Central memory CD8-positive, alpha-beta T cell (primary cell): ENCODE measurements around the gene PSMB7.

Experiments
- ATAC-seq: fragments of 150-1000 bp; cut with Tn5 transposase; replicated peaks from 2 replicates; pipeline ENCODE4 v1.10.0; 2022; ENCODE audit warnings: mild to moderate bottlenecking, moderate FRiP score, moderate number of reproducible peaks; ENCODE audit not compliant: poor library complexity, severe bottlenecking; ENCODE audit errors: extremely low read depth
- DNase-seq, 2 donors: peaks; one replicate each; pipeline ENCODE4 v3.0.0; 2021; ENCODE audit warnings: low spot score in 2 of 2
- H3K27ac Mint-ChIP-seq: one replicate; pipeline ENCODE4 v1.8.0; 2022; ENCODE audit warnings: low read depth, mild to moderate bottlenecking, moderate library complexity, mixed read lengths
- H3K27me3 Mint-ChIP-seq: one replicate; pipeline ENCODE4 v1.8.0; 2022; ENCODE audit warnings: mixed read lengths
- H3K36me3 Mint-ChIP-seq: one replicate; pipeline ENCODE4 v1.8.0; 2022; ENCODE audit warnings: mild to moderate bottlenecking, moderate library complexity, mixed read lengths; ENCODE audit not compliant: insufficient read depth
- H3K4me1 Mint-ChIP-seq: one replicate; pipeline ENCODE4 v1.8.0; 2022; ENCODE audit warnings: mixed read lengths
- H3K4me3 Mint-ChIP-seq: one replicate; pipeline ENCODE4 v1.8.0; 2022; ENCODE audit warnings: mild to moderate bottlenecking, moderate library complexity, mixed read lengths
- H3K9me3 Mint-ChIP-seq: one replicate; pipeline ENCODE4 v1.8.0; 2022; ENCODE audit warnings: mixed read lengths

The PSMB7 gene

DNA sequence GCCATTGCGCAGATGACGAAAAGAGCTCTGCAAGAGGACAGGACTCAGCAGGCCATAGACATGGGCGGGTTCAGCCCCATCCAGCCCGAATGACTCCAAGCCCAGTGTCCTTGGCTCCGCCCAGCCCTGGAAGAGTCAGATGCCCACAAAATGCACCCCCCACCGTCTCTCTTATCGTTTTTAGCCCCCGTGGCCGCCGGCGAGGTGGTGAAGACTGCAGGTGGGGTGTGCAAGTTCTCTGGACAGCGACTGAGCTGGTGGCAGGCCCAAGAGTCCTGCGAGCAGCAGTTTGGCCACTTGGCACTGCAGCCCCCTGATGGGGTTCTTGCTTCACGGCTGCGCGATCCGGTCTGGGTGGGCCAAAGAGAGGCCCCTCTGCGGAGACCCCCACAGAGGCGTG is 37.1 kb upstream of the PSMB7 start:
- peaks cover 4% of the 10 kb centered on the region for H3K36me3 Mint-ChIP-seq
- H3K27me3 Mint-ChIP-seq: peaks cover 53% of the 10 kb centered on the region
- no peaks in the 10 kb centered on the region for H3K4me1 Mint-ChIP-seq
- H3K4me3 Mint-ChIP-seq: no peak overlapping the region
- H3K9me3 Mint-ChIP-seq: no peaks in the 10 kb centered on the region
- no peak for ATAC-seq
- no peak for DNase-seq
- no peak overlapping the region for H3K27ac Mint-ChIP-seq

DNA sequence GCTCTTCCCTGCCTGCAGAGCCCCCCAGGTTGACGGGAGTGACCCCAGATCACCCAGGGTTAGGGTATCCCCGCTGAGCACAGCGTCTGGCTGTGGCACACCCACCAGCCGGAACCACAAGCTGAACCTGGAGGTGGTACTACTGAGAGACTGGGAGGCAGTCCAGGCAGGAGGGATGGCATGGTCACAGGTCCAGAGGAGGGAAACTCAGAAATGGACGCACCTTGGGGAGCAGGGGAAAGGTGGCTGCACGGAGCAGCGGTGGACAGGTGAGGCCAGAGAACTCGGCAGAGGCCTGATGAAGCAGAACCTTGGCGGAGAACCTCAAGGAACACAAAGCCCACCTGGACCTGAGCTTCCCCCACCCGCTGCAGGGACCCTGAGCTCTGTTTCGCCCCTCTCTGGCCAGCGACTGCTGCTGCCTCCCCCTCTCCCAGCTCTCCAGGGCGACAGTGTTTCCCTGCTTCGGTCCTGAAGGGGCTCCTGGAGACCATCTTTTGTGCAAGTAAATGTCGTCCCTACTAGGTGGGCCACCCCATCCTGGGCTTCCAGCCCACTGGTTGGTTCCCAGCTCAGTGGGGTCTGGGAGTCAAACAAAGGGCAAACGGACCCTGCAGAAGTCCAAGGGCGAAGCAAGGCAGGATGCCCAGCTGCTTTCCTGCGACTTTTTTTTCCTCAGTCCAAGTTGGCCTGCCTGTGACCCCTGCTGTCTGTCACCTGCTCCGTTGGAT is 35.9 kb upstream of the PSMB7 start:
- peaks cover 4% of the 10 kb centered on the region for H3K36me3 Mint-ChIP-seq
- no peak overlapping the region for H3K4me3 Mint-ChIP-seq
- no peak for DNase-seq
- no peak overlapping the region for H3K27ac Mint-ChIP-seq
- no peaks in the 10 kb centered on the region for H3K9me3 Mint-ChIP-seq
- no peaks in the 10 kb centered on the region for H3K4me1 Mint-ChIP-seq
- H3K27me3 Mint-ChIP-seq: peaks cover 62% of the 10 kb centered on the region
- ATAC-seq: no peak

DNA sequence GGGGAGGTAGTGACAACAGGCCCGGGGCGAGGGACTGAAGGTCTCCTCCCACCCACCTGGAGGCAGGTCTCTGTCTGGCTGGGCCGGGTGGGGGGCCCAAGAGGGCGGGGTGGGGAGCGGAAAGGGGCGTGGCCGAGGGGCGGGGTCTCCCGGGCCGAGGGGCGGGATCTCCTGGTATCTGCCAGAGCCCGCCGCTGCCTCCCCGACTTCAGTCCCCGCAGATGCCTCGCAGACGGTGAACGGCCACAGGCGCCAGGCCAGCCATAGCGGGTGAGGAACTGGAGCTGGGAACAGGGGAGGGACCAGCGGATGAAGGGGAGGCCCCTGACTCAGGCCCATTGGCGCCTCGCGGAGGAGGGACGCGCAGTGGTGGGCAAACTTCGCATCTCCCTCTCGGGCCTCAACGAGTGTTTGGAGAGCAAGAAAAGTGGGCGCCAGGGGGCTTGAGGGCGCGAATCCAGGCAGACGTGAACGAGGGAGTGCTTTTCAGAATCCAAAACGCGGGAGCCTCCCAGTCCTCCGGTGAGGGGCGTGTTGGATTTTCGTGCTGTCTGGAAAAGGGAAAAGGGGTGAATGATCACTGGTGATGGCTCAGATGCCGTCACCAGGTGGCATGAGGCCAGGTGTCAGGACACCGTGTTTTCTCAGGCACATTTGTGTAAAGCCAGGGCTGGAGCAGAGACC is 35.1 kb upstream of the PSMB7 start, which contains the start of gene ADGRD2:
ADGRD2 (plus strand) TSS at position 211 of the 684 bp plus-strand sequence. CDS start 1,216 bp downstream, outside the sequence.
- no peak within 1 kb of the TSS for H3K4me3 Mint-ChIP-seq
- H3K4me1 Mint-ChIP-seq: no peaks in the 10 kb centered on the region
- no peak for DNase-seq
- peaks cover 62% of the 10 kb centered on the region for H3K27me3 Mint-ChIP-seq
- peaks cover 4% of the 10 kb centered on the region for H3K36me3 Mint-ChIP-seq
- no peak for ATAC-seq
- no peaks in the 10 kb centered on the region for H3K9me3 Mint-ChIP-seq
- H3K27ac Mint-ChIP-seq: no peak within 1 kb of the TSS

DNA sequence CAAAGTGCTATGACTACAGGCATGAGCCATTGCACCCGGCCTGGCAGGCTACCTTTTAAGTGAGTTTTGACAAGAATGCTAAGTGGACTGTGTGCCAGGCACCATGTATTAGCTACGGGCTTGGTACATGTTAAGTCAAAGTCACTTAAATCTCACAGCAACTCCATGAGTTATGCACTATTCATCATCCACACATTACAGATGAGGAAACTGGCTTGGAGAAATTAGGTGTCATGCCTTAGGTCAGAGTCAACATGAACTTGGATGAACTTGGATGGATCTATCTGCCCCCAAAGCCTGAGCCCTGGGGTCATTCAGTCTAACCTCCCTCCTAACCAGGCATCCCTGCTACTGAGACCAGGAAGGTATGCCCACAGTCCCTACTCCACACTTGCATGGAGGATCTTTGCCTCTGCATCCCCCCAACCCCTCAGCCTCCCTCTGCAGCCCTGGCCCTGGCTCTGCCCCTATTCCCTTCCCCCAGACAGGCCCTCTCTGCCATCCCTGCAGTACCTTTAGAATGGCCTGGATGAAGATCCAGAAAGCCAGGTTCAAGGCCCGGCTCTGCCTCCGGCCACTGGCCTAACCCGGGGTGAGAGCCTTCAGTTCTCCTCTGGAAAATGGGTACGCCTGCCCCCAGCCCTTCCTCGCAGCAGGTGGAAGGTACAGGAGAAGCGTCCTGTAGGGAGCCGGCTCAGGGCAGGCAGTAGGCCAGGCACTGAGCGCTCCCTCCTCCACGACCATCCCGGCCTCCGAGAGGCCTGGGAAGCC is 34.3 kb upstream of the PSMB7 start:
- H3K36me3 Mint-ChIP-seq: peaks cover 4% of the 10 kb centered on the region
- DNase-seq: no peak
- H3K27me3 Mint-ChIP-seq: peaks cover 62% of the 10 kb centered on the region
- no peaks in the 10 kb centered on the region for H3K4me1 Mint-ChIP-seq
- H3K9me3 Mint-ChIP-seq: no peaks in the 10 kb centered on the region
- no peak for ATAC-seq
- H3K27ac Mint-ChIP-seq: no peak overlapping the region
- no peak overlapping the region for H3K4me3 Mint-ChIP-seq

DNA sequence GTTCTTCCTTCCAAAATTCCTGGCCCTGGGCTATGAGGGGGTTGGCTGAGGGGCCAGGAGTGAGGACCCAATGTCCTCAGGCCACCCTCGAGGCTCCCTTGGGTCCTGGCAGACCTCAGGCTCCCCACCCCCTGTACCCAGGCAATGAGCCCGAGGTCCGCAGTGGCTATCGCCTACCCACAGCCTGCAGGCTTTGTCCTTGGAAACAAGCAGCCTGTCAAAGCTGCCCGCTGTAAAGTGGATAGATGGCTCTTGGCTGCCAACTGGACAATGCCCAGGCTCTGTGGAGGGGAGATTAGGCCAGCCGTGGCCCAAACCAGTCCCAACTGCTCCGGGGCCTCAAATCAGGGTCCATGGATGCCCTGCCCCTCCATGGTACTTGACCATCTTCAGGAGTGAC is 32.8 kb upstream of the PSMB7 start:
- H3K4me1 Mint-ChIP-seq: no peaks in the 10 kb centered on the region
- H3K9me3 Mint-ChIP-seq: no peaks in the 10 kb centered on the region
- ATAC-seq (no peak), DNase-seq (no peak)
- no peak overlapping the region for H3K4me3 Mint-ChIP-seq
- no peak overlapping the region for H3K27ac Mint-ChIP-seq
- H3K27me3 Mint-ChIP-seq: peaks cover 71% of the 10 kb centered on the region
- peaks cover 4% of the 10 kb centered on the region for H3K36me3 Mint-ChIP-seq

DNA sequence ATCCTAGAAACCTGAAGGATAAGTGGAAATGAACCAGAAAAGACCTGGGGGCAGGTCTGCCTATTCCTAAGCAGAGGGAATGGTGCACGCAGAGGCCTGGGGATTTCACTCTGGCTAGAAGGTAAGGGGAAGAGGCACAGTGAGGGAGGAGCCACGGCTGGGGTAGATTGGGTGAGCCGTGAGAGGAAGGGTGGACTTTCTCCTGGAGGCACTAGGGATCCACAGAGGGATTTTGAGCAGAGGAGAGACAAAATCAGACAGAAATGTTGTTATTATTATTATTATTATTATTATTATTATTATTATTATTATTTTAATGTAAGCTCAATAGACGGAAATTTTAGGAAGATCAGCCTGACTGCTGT is 32.0 kb upstream of the PSMB7 start:
- Mint-ChIP-seq H3K4me3 (no peak overlapping the region), H3K36me3 (peaks cover 4% of the 10 kb centered on the region), H3K4me1 (no peaks in the 10 kb centered on the region), H3K27me3 (peaks cover 66% of the 10 kb centered on the region), H3K27ac (no peak overlapping the region), H3K9me3 (no peaks in the 10 kb centered on the region)
- ATAC-seq (no peak), DNase-seq (no peak)

DNA sequence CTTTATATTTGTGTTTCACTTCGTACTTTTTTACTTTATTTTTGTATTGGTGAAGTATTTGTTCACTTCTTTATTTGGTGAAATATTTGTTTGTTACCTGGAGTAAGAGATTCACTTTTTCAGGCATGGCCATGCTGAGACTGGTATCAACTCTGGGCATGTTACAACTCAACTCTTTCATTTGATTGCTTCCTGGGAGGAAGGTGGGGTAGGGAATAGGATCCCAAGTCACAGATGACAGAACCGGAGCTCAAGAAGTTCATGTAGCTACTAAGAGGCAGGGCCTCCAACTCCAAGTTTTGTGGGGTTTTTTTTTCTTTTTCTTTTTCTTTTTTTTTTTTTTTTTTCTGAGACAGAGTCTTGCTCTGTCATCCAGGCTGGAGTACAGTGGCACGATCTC is 28.9 kb upstream of the PSMB7 start:
- ATAC-seq (no peak), DNase-seq (no peak)
- Mint-ChIP-seq H3K27me3 (peaks cover 65% of the 10 kb centered on the region), H3K36me3 (no peaks in the 10 kb centered on the region), H3K4me1 (no peaks in the 10 kb centered on the region), H3K4me3 (no peak overlapping the region), H3K9me3 (no peaks in the 10 kb centered on the region), H3K27ac (no peak overlapping the region)

DNA sequence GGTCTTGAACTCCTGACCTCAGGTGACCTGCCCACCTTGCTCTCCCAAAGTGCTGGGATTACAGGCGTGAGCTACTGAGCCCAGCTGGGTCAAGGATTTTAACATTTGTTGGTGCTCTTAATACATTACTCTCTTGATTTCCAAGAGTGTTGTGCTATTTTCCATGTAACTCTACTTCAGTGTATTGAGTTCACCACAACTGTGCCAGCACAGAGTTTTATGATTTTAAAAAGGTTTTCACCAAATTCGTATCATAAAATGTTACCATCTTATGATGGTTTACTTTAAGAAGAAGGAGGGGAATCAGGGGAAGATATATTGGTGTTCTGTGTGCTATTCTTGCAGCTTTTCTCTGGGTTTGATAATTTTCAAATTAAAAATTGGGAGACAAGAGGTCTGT is 28.4 kb upstream of the PSMB7 start:
- H3K27me3 Mint-ChIP-seq: peaks cover 65% of the 10 kb centered on the region
- no peaks in the 10 kb centered on the region for H3K4me1 Mint-ChIP-seq
- no peak for DNase-seq
- H3K4me3 Mint-ChIP-seq: no peak overlapping the region
- H3K9me3 Mint-ChIP-seq: no peaks in the 10 kb centered on the region
- no peak overlapping the region for H3K27ac Mint-ChIP-seq
- no peaks in the 10 kb centered on the region for H3K36me3 Mint-ChIP-seq
- no peak for ATAC-seq

DNA sequence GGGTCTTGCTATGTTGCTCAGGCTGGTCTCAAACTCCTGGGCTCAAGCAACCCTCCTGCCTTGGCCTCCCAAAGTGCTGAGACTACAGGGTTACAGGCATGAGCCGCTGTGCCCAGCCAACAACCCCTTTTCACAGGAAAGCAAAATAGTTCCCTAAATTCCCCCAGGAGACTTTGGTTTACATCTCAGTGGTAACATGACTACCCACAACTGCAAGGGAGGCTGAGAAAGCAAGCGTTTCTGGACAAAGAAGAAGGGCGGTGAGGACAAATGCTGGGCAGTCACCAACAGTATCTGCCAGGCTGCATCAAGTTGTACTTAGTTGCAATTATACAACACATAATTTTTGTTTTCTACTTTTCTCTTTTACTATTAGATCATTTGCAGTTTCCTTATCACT is 27.6 kb upstream of the PSMB7 start:
- ATAC-seq (no peak), DNase-seq (no peak)
- no peaks in the 10 kb centered on the region for H3K36me3 Mint-ChIP-seq
- no peak overlapping the region for H3K27ac Mint-ChIP-seq
- H3K4me3 Mint-ChIP-seq: no peak overlapping the region
- peaks cover 65% of the 10 kb centered on the region for H3K27me3 Mint-ChIP-seq
- H3K9me3 Mint-ChIP-seq: no peaks in the 10 kb centered on the region
- H3K4me1 Mint-ChIP-seq: no peaks in the 10 kb centered on the region

DNA sequence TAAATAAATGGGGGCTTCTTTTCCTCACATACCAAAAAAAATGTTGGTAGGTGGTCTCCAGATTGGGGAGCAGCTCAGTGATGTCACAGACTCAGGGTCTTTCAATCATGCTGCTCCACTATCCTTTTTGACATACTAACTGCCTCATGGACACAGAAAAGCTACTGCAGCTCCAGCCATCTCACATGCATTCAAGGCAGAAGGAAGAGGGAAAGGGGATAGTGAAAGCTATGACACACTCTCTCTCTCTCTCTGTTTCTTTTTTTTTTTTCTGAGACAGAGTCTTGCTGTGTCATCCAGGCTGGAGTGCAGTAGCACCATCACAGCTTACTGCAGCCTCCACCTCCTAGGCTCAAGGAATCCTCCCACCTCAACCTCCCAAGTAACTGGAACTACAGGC is 27.1 kb upstream of the PSMB7 start:
- ATAC-seq: no peak
- H3K4me3 Mint-ChIP-seq: no peak overlapping the region

DNA sequence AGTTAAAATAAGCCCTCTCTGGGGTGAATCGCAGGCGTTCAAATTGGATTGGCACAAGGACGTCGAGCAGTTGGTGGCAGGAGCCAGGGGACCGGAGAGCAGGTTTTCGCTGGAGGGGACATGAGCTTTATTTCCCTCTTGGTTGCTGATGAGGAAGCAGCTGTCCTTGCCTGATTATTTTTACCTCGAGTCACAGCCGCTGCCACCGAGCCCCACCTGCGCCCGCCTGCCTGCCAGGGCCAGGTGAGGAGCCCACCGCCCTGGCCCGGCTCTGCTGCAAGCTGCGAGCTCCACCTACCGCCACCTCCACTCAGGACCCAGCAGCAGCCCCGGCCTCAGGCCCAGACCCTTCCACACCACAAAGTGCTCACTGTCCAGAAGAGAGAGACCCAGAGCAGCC is 26.0 kb upstream of the PSMB7 start:
- Mint-ChIP-seq H3K9me3 (no peaks in the 10 kb centered on the region), H3K27me3 (peaks cover 53% of the 10 kb centered on the region), H3K4me1 (no peaks in the 10 kb centered on the region), H3K27ac (no peak overlapping the region), H3K36me3 (no peaks in the 10 kb centered on the region), H3K4me3 (no peak overlapping the region)
- DNase-seq (no peak), ATAC-seq (no peak)

More for the DNA sequence above, 27.1 kb upstream of the PSMB7 start:
- Mint-ChIP-seq H3K4me1 (no peaks in the 10 kb centered on the region), H3K36me3 (no peaks in the 10 kb centered on the region), H3K27me3 (peaks cover 62% of the 10 kb centered on the region), H3K27ac (no peak overlapping the region), H3K9me3 (no peaks in the 10 kb centered on the region)
- no peak for DNase-seq

DNA sequence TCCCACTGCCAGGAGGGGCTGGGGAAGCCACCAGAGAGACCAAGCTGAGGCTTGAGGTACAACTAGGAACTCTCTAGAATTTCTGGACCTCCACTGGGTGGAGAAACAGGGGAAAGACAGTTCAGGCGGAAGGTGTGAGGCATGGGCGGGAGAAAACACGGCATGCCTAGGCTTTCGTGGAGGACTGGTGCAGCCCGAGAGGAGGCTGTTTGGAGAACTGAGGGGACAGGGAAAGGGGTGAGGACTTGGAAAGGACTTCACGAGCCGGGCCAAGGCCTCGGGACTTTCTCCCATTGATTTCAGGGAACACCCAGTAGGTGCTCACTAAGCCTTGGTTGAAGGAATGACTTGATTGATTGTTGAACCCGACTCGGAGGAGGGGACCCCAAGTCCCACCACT is 25.5 kb upstream of the PSMB7 start:
- peaks cover 53% of the 10 kb centered on the region for H3K27me3 Mint-ChIP-seq
- H3K27ac Mint-ChIP-seq: no peak overlapping the region
- H3K36me3 Mint-ChIP-seq: no peaks in the 10 kb centered on the region

More for the DNA sequence above, 25.5 kb upstream of the PSMB7 start:
- DNase-seq (no peak), ATAC-seq (no peak)
- H3K4me3 Mint-ChIP-seq: no peak overlapping the region
- H3K9me3 Mint-ChIP-seq: no peaks in the 10 kb centered on the region
- no peaks in the 10 kb centered on the region for H3K4me1 Mint-ChIP-seq
